ENCODE data around the gene IKZF1.

Gene IKZF1

DNA sequence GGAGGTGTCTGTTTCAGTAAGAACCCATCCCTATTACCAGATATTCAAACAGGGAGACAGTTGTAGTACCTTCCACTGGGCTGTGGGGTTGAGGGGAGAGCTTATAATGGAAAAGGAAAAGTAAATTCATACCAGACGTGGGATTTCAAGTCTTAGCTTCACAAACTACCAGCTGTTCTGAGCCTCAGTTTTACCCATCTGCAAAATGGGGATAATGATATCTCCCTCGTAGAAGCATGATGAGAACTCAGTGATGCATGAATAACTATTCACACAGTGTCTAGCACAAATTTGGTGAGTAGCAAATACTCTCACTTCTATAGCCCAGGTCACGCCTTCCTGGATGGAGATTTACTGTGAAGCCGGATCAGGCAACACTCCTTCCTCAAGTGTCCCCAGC, 29.1 kb upstream of the IKZF1 start:
- DNase-seq (ENCODE audit: low read depth in 1 of 2, low spot score in 1 of 2): no peak
- Histone ChIP-seq H3K27me3 (ENCODE audit: insufficient read depth, poor library complexity, severe bottlenecking) (no peaks in the 10 kb centered on the region), H3K4me3 (replicated peaks; ENCODE audit: insufficient read depth, low read length) (no peak overlapping the region), H3K27ac (replicated peaks) (no peak overlapping the region)
- no peak for TF ChIP-seq CTCF (IDR thresholded peaks at IDR 0.05; ENCODE audit: insufficient read depth, low read length)
- TF ChIP-seq POLR2AphosphoS5 (IDR thresholded peaks at IDR 0.05; ENCODE audit: low read depth): no peak
- no peak for TF ChIP-seq SPI1 (IDR thresholded peaks at IDR 0.05; ENCODE audit: borderline replicate concordance, low read depth)

- H3K4me3 ChIP-seq (replicated peaks; ENCODE audit: insufficient read depth, low read length): no peak overlapping the region
- no peak for DNase-seq (ENCODE audit: low read depth in 1 of 2, low spot score in 1 of 2)
- TF ChIP-seq POLR2AphosphoS5 (IDR thresholded peaks at IDR 0.05; ENCODE audit: low read depth): no peak
- peak; percentile 90 for TF ChIP-seq SPI1 (IDR thresholded peaks at IDR 0.05; ENCODE audit: borderline replicate concordance, low read depth)
- no peaks in the 10 kb centered on the region for H3K27me3 ChIP-seq (ENCODE audit: insufficient read depth, poor library complexity, severe bottlenecking)
- H3K27ac ChIP-seq (replicated peaks): no peak overlapping the region
These were observed 28.0 kb upstream of the IKZF1 start for GRCh38 chr7:50276483-50276882.

GRCh38 chr7:50278120-50278519, 26.4 kb upstream of the IKZF1 start:
- Histone ChIP-seq H3K27me3 (ENCODE audit: insufficient read depth, poor library complexity, severe bottlenecking) (no peaks in the 10 kb centered on the region), H3K27ac (replicated peaks) (no peak overlapping the region), H3K4me3 (replicated peaks; ENCODE audit: insufficient read depth, low read length) (no peak overlapping the region)
- DNase-seq (ENCODE audit: low read depth in 1 of 2, low spot score in 1 of 2): no peak
- TF ChIP-seq SPI1 (IDR thresholded peaks at IDR 0.05; ENCODE audit: borderline replicate concordance, low read depth): no peak
- TF ChIP-seq GABPA (IDR thresholded peaks at IDR 0.05; ENCODE audit: low read depth): no peak
- TF ChIP-seq POLR2AphosphoS5 (IDR thresholded peaks at IDR 0.05; ENCODE audit: low read depth): no peak
- TF ChIP-seq REST (IDR thresholded peaks at IDR 0.05; ENCODE audit: insufficient replicate concordance, low read depth): no peak
- TF ChIP-seq CTCF (IDR thresholded peaks at IDR 0.05; ENCODE audit: insufficient read depth, low read length): no peak

DNA sequence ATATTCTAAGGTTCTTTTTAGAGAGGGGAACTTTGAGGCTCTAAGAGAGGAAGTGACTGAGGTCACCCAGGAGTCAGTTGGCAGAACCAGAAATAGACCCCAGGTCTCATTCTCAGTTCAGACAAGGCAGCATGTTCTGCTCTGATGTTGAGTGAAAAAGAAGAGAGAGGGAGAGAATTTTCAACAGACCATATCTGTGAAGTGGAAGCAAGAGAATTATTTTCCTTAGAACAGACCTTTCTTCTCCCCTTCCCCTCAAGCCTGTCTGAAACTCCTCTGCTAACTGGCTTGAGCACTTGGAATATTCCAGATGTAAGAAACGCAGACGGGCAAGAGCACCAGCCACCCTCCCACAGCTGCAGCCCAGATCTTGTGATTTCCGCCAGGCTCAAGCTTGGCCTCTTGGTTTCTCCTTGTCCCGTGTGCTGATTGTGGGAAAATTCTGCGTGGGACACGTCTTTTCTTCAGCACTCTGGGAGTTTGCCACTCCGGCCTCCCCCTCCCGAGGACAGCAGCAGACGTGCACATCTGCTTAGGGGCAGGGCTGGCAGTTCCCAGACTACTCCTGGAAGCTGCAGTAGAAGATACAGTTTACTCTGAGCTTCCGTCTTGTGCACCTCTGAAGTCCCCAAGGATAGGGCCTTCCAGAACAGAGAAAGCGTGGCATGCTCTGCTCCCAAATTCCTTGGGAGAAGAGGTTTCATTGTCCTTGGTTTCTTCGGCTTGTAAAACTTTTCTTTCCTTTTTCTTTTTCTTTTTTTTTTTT, 22.7 kb upstream of the IKZF1 start:
- Histone ChIP-seq H3K27me3 (ENCODE audit: insufficient read depth, poor library complexity, severe bottlenecking) (no peaks in the 10 kb centered on the region), H3K4me3 (replicated peaks; ENCODE audit: insufficient read depth, low read length) (no peak overlapping the region; the same call in 1 of the 2 replicates), H3K27ac (replicated peaks) (peak overlapping the region; percentile 65)
- peak in 1 of 2 experiments; percentile 54 for DNase-seq (ENCODE audit: low read depth in 1 of 2, low spot score in 1 of 2)
- no peak for TF ChIP-seq CTCF (IDR thresholded peaks at IDR 0.05; ENCODE audit: insufficient read depth, low read length)
- TF ChIP-seq SPI1 (IDR thresholded peaks at IDR 0.05; ENCODE audit: borderline replicate concordance, low read depth): peak; percentile 97
- TF ChIP-seq REST (IDR thresholded peaks at IDR 0.05; ENCODE audit: insufficient replicate concordance, low read depth): no peak
- TF ChIP-seq GABPA (IDR thresholded peaks at IDR 0.05; ENCODE audit: low read depth): no peak
- peak; percentile 39; the same call in 1 of the 2 replicates for TF ChIP-seq POLR2AphosphoS5 (IDR thresholded peaks at IDR 0.05; ENCODE audit: low read depth)
